IPS-NIHi11 (cell line): ENCODE data around the gene SCPEP1.
"Not testable (repeated sequence)": the region's sequence is repeated elsewhere in the genome, so short reads cannot be mapped to it uniquely, and the experiment has no call there.

Source experiments
- DNase-seq: peaks from one replicate; pipeline ENCODE4 v3.0.0; 2012; ENCODE audit warnings: mixed read lengths, low spot score

SCPEP1 gene, protein sequence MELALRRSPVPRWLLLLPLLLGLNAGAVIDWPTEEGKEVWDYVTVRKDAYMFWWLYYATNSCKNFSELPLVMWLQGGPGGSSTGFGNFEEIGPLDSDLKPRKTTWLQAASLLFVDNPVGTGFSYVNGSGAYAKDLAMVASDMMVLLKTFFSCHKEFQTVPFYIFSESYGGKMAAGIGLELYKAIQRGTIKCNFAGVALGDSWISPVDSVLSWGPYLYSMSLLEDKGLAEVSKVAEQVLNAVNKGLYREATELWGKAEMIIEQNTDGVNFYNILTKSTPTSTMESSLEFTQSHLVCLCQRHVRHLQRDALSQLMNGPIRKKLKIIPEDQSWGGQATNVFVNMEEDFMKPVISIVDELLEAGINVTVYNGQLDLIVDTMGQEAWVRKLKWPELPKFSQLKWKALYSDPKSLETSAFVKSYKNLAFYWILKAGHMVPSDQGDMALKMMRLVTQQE

GRCh38 chr17:56977673-56978395 lies at the start of gene SCPEP1:
Gene SCPEP1, plus strand, starts transcription at chr17:56978131. Its CDS starts 29 bp downstream, at chr17:56978160.
- DNase-seq = peak; percentile 99

GRCh38 chr17:56928586-56928985 lies 49.3 kb upstream of the SCPEP1 start:
- no peak for DNase-seq

- DNase-seq = no peak
Measured at GRCh38 chr17:56929362-56929969, 48.5 kb upstream of the SCPEP1 start.

- no peak for DNase-seq
Measured at GRCh38 chr17:56930739-56931337, 47.1 kb upstream of the SCPEP1 start.

DNA sequence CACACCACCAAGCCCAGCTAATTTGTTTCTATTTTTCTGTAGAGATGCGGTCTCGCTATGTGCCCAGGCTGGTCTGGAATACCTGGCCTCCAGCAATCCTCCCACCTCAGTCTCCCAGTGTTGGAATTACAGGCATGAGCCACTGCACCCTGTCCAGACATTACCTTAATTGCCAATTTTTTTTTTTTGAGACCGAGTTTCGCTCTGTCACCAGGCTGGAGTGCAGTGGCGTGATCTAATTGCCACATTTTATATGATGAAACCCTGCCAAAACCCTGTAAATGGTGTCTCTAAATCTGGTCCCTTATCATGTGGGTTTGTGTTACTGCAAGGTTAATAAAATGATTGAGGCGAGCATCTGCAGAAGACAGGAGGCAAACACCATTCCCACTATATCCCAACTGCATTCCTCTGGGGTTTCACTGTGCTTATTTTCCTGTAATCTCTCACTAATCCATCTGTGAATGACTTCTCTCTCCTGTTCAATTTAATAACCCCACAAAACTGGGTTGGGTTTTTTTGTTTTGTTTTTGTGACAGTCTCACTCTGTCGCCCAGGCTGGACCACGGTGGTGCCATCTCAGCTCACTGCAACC lies 44.7 kb upstream of the SCPEP1 start:
- DNase-seq = no peak

- DNase-seq = no peak
Measured at GRCh38 chr17:56933868-56934267, 44.1 kb upstream of the SCPEP1 start.

DNA sequence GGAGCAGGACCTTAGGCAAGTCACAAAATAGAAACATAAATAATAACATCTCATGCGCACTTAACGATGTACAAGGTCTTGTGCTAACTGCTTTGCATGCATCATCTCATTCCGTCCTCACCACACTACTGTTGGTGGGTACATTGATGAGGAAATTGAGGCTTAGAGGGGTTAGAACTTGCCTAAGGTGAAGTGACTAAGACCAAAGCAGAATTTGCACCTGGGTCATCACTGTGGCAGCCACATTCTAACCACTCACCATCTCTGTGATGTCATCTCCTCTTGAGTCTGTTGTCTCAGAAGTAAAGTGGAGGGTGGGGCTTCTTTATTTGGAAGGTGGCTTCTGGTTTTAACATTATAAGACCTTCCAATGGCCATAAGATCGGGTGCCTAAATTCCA lies 43.7 kb upstream of the SCPEP1 start:
- DNase-seq = no peak

DNA sequence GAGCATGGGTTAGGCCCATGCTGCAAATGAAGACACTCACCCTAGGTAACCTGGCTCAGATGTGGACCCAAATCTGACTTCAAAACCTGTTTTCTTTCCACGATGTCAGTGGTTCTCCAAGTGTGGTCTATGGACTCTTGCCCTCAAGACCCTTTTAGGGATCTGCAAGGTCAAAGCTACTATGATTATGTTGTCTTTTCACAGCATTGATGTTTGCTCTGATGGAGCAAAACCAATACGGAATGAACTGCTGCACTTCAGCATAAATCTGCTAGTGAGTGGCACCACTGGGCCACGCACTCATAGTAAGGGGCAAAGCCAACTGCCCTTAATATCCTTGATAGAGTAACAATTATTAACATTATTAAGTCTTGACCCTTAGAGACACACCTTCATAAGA lies 42.5 kb upstream of the SCPEP1 start:
- no peak for DNase-seq

GRCh38 chr17:56936697-56937322 lies 41.1 kb upstream of the SCPEP1 start:
- no peak for DNase-seq

DNA sequence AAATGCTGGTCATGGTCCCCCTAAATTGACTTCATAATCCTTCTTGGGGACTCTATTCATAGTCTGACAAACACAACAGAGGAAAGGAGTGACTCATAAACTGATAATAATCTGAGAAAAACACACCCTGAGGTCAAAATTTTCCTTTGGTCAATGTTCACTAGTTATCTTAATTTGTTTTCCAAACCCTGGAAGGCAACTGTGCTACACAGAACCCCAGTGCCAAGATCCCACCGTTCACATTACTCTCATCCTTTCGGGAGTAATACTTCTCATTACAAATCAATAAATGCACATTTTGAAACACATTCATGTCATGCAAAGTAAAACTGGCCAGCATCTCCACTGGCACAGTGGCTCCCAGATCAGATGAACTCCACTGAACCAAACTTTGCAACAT lies 40.2 kb upstream of the SCPEP1 start:
- DNase-seq = no peak

- not testable (repeated sequence) for DNase-seq
Measured at GRCh38 chr17:56938206-56938605, 39.7 kb upstream of the SCPEP1 start.

DNA sequence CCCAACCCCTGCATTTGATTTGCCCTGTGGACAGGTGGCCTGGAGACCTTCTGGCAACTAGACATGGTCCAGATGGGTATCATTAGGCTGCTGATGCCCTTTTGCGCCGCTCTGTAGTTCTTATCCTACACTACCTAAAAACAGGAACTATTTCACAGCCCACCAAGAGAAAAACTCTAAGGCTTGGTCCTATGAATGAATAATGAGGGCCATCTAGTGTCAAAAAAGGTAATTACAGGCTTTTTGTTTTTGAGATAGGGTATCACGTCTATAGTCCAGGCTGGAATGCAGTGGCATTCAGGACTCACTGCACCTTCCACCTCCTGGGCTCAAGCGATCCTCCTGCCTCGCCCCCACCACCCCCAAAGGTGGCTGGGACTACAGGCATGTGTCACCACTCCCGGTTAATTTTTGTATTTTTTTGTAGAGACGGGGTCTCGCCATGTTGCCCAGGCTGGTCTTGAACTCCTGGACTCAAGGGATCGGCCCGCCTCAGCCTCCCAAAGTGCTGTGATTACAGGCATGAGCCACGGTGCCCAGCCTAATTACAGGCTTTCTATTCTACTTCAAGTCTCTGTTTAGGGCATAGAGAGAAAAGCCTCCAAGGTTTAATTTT lies 38.0 kb upstream of the SCPEP1 start:
- peak; percentile 64 for DNase-seq

DNA sequence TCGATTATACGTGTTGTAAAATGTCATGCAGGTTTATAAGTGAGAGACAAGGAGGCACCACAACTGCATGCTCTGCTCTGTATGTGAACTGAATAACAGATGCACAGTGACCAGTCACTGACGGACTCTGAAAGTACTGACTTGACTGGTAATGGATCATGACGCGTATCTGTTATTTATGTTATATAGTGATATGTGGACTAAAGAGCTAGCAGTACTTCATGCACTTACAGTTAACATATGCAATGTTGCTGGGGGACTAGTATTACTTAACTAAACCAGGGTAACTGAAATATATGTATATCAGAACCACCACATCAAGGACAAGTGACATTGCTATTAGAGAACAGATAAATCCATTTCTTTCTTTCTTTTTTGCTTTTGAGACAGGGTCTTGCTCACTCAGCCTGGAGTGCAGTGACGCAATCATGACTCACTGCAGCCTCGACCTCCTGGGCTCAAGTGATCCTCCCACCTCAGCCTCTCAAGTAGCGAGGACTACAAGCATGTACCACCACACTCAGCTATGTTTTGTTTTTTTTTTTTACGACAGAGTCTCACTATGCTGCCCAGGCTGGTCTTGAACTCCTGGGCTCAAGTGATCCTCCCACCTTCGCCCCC lies 34.3 kb upstream of the SCPEP1 start:
- no peak for DNase-seq

DNA sequence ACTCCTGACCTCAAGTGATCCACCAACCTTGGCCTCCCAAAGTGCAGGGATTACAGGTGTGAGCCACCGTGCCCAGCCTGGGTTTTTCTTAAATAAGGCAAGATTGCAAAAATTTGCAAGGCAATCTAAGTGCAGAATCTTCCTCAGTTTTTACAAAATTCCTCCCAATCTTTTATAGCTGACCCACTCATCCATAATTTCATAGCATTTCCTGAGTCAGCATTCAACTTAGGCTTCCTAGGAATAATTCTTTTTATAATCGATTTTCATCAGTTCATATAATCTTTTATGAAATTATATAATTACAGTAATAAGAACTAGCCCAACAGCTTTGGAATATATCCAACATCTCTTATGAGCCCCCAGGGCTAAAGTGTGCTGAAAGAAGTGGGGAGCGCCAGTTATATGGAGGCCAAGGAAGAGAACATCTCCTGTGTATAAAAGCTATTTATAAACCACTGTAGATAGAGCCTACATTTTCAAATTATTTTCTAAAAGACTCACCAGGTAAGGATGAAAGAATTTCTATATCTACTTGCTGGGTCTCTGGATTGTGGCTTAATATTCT lies 31.9 kb upstream of the SCPEP1 start:
- no peak for DNase-seq

DNA sequence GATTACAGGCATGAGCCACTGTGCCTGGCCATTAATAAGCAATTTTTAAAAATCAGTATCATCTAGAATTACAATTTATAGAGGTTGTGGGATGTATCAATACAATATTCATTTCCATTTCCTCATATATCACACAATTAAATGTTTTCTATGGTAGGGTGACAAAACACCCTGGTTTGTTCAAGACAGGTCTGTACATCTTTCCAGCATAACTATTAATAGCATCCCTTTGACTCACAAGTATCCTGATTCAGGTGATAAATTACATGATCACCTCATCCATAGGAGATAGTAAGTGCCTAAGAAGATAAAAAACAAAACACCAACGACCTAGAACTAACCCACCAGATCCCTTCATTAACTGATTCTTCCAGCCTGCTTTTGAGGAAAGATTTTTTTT lies 30.2 kb upstream of the SCPEP1 start:
- DNase-seq = no peak

DNA sequence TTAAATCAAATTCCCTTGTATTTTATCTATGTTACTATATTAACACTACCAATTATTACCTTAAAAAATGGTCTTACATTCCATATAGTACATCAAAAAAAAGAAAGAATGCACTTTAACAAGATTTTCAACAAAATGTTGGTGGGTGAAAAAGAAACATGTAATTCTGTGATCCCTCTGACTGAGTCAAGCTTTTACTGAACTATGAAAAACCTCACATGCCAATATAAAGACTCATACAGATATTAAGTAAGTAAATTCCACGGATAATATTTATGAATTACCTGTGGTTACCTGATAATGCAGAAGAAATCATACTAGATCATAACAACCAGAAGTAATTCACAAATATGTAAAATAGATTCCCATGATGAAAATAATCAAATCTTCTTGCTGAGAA lies 29.4 kb upstream of the SCPEP1 start:
- DNase-seq = no peak

GRCh38 chr17:56949595-56949994 lies 28.3 kb upstream of the SCPEP1 start:
- no peak for DNase-seq

- DNase-seq = no peak
Measured at GRCh38 chr17:56956992-56957391, 20.9 kb upstream of the SCPEP1 start.

- peak; percentile 95 for DNase-seq
Measured at GRCh38 chr17:56960596-56961538, 17.1 kb upstream of the SCPEP1 start, which contains the start of gene COIL. Gene COIL, minus strand, starts transcription at chr17:56961050. Its CDS starts 31 bp downstream, at chr17:56961019.
